ENCODE measurements around the gene STK10.

STK10 gene

DNA sequence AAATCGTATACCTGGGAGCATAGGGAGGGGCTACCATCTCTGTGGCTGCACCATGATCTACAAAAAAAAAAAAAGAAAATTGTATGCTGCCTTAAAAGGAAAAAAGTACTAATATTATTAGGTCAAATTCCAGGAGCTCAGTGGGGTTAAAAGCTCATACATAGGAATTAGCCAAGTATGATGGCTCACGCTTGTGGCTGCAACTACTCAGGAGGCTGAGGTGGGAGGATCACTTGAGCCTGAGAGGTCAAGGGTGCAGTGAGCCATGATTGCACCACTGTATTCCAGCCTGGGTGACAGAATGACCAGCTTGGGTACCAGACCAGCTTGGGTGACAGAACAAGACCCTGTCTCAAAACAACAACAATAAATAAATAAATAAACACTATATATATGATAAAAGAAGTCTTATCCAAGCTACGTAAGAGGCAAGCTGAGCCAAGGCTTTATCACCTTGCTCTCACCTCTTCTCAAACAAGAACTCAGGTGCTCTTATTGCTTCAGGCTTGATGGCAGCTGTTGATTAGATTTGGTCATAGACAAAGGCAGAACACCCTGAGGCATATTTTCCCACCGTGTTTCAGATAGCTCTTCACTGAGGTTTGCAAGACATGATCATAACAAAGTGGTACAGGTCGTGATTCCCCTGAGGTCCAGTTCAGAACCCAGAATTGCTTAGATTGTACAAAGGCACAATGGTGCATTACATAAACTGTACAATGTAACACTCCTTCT is 178.3 kb downstream of the STK10 start:
- TF ChIP-seq, protein P1, sequence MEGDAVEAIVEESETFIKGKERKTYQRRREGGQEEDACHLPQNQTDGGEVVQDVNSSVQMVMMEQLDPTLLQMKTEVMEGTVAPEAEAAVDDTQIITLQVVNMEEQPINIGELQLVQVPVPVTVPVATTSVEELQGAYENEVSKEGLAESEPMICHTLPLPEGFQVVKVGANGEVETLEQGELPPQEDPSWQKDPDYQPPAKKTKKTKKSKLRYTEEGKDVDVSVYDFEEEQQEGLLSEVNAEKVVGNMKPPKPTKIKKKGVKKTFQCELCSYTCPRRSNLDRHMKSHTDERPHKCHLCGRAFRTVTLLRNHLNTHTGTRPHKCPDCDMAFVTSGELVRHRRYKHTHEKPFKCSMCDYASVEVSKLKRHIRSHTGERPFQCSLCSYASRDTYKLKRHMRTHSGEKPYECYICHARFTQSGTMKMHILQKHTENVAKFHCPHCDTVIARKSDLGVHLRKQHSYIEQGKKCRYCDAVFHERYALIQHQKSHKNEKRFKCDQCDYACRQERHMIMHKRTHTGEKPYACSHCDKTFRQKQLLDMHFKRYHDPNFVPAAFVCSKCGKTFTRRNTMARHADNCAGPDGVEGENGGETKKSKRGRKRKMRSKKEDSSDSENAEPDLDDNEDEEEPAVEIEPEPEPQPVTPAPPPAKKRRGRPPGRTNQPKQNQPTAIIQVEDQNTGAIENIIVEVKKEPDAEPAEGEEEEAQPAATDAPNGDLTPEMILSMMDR (conservative IDR thresholded peaks at IDR 0.05; ENCODE audit: low read length), result no peak
- no peak overlapping the region for H3K4me3 ChIP-seq (ENCODE audit: low read length)
- no peak for DNase-seq (ENCODE audit: low read depth)

DNA sequence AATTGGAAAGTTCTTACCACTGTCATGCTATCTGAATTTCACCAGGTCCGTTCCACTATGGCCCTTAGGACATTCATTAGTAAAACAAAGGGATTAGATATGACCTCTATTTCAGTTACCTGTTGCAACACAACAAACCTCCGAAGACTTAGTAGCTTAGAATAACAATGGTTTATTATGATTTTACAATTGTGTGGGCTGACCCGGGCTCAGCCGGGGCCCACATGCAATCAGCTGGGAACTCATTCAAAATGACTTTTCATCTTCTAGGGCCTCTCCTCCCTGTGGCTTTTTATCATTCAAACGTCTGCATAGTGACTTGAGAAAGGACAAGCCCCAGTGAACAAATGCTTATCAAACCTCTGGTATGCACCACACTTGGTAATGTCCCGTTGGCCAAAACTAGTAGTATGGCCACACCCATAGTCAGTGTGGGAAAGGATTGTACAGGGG is 179.3 kb downstream of the STK10 start:
- peak; percentile 14 for DNase-seq (ENCODE audit: low read depth)
- H3K4me3 ChIP-seq (ENCODE audit: low read length), result no peak overlapping the region
- TF ChIP-seq, protein P1 (conservative IDR thresholded peaks at IDR 0.05; ENCODE audit: low read length), result no peak

DNA sequence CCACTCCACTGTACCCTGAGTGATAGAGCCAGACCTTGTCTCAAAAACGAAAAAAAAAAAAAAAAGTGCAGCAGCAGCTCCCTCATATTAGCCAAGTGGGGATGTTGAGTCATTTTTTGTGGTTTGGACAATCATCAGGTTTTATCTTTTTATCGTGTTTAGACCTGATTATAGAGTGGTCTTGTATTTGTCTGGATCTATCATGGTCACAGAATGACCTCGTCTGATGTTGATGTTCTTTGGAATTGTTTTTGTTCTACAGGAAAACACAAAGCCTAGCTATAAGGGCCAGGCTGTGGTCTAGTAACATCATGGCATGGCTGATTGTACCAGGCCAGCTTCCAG is 179.9 kb downstream of the STK10 start:
- TF ChIP-seq, protein P1 (conservative IDR thresholded peaks at IDR 0.05; ENCODE audit: low read length), result no peak
- no peak overlapping the region; the same call in 1 of the 2 replicates for H3K4me3 ChIP-seq (ENCODE audit: low read length)
- peak; percentile 36 for DNase-seq (ENCODE audit: low read depth)

DNA sequence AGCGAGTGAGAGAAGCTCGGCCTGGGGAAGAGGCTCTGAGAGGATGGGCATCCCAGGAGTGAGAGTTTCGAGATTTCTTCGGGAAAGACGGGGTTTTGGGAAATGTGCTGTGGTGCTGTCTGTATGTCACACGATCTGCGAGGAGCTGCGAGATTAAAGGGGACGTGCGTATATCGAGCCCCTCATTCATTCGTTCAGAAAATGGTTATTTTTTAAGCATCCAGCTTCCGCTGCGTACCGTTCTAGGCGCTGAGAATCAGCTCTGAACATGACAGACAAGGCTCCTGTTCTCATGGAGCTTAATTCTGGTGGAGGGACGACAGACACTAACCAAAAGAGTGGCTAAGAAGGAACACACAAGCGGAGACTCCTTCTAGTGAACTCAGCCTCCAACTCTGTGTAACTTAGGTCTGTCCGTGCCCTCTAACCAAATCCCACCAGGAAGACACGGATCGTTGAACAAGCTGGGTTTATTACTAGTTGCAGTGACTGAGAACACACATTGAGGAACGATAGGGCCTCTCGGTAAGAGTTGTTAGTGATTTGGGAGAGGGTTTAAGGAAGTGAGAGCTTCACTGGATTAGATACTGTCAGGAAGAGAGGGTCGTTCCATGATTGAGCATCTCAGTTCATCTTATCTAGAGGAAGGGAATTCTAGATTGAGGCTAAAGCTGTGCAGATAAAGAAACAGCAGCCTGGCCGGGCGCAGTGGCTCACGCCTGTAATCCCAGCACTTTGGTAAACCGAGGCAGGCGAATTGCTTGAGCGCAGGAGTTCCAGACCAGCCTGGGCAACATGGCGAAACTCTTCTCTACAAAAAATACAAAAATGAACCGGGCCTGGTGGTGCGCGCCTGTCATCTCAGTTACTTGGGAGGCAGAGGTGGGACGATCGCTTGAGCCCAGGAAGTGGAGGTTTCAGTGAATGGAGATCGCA is 180.6 kb downstream of the STK10 start:
- DNase-seq (ENCODE audit: low read depth), result no peak
- TF ChIP-seq, protein P1 (conservative IDR thresholded peaks at IDR 0.05; ENCODE audit: low read length), result no peak

DNA sequence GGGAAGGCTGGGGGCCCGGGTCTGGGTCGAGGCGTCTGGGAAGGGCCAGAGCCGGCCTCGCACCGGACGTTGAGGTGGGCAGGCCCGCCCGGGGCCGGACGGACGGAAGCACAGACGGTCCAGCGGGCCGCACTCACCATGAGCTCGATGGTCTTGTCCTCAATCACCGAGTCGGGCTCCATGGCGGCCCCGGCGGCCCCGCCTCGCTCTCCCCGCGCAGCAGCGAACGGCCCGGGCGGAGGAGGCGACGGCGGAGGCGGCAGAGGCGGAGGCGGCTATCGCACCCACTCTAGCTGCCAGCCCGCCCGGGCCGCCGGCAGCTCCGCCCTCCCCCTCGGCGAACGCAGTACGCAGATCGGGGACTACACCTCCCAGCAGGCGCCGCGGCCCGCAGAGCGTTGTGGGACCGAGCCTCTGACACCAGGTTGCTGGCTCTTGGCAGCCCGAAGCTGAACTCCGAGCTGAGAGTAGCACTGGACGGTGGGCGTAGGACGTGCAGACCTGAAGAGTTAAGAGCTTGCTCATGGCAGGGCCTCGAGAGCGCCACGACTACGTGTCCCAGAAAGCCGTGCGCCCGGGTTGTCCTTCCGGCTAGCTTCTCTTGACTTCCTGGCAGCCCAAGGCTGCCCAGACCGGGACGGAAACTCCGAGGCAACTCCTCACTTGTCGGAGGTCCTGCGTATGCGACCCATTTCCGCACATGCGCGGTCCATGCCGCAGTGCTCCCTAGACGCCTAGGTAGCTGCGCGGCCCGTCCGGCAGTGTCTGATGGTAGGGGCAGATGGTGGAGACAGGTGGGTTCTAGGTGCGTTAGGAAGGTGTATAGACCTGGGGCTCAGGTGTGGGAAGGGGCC is 181.5 kb downstream of the STK10 start, which contains the start of gene FBXW11:
Gene FBXW11 (minus strand): TSS at position 318 of the 854 bp plus-strand sequence. CDS start 136 bp downstream, at position 182.
- H3K4me3 ChIP-seq (ENCODE audit: low read length), result peak within 1 kb of the TSS; percentile 96
- TF ChIP-seq, protein P1 (conservative IDR thresholded peaks at IDR 0.05; ENCODE audit: low read length), result no peak
- DNase-seq (ENCODE audit: low read depth), result peak; percentile 96

More for the DNA sequence above, 180.6 kb downstream of the STK10 start:
- H3K4me3 ChIP-seq (ENCODE audit: low read length), result peak overlapping the region; percentile 96

DNA sequence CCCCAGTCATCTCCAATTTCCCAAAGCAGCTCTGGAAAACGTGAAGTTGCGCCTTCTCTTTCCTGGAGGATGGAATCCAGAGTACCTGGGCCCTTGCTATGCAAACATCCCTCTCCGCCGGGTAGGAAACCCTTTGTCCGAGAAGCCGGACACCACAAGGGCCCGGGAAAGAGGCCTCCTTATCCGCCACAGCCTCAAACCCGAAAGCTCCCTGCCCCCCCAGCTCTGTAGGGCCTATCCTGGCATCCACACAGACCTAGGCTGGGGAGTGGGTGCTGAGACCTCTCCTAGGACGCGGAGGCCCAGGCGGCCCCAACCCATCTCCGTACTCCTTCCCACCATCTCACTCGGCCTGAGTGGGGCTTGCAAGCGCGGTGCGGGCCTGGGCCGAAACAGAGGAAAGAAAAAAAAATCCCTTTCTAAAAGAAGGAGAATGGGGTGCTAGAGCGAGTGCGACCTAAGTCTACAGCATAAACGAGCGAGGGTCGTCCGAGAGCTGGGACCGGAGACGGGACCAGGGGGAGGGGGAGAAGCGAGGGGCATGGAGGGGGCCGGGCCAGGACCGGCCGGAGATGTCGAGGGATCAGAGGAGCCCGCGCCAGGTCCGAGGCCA is 182.2 kb downstream of the STK10 start:
- DNase-seq (ENCODE audit: low read depth), result peak; percentile 25
- H3K4me3 ChIP-seq (ENCODE audit: low read length), result peak overlapping the region; percentile 96
- TF ChIP-seq, protein P1 (conservative IDR thresholded peaks at IDR 0.05; ENCODE audit: low read length), result no peak

All from AG10803 (cell line).